Measurements from ENCODE around the gene SDK2. TPM values are rescaled to one million over a fixed set of nuclear protein-coding genes. Genes with fewer than 3 reads are reported as not detected.

Gene SDK2
- total and polyA plus RNA-seq, 11 donors: 0.84 to 4.0 (median 2.6) TPM

- Histone ChIP-seq H3K9me3 (no peaks in the 10 kb centered on the region), H3K4me1 (no peaks in the 10 kb centered on the region), H3K36me3 (no peaks in the 10 kb centered on the region), H3K27ac (no peak overlapping the region), H3K27me3 (no peaks in the 10 kb centered on the region), H3K4me3 (no peak overlapping the region)
- no peak for TF ChIP-seq CTCF (IDR thresholded peaks at IDR 0.05)
- no peak for TF ChIP-seq POLR2A (IDR thresholded peaks at IDR 0.05)
- WGBS, 4 donors: 80 to 92% (median 82%) methylated on average over 11 to 15 of the region's 15 CpGs
- ATAC-seq: no peak
- intact Hi-C loops (cut with DNase I): loop anchor here in 1 of 10 donors (5.0 kb wide), 1 partner anchor 50 kb away; no protein-coding TSS in a partner anchor
- no peak for DNase-seq
Observed at GRCh38 chr17:73466704-73467433, 177.4 kb downstream of the SDK2 start.

- no peak for TF ChIP-seq CTCF (IDR thresholded peaks at IDR 0.05)
- no peak for TF ChIP-seq POLR2A (IDR thresholded peaks at IDR 0.05)
- intact Hi-C loops (cut with DNase I): loop anchor here in 1 of 10 donors (5.0 kb wide), 1 partner anchor 49 kb away; no protein-coding TSS in a partner anchor
- no peaks in the 10 kb centered on the region for H3K36me3 ChIP-seq
- H3K27me3 ChIP-seq: no peaks in the 10 kb centered on the region
- H3K4me3 ChIP-seq: no peak overlapping the region
- ATAC-seq (no peak), DNase-seq (no peak)
- H3K27ac ChIP-seq: no peak overlapping the region
- WGBS, 4 donors: 79 to 88% (median 84%) methylated on average over 2 of the region's 2 CpGs
- H3K4me1 ChIP-seq: no peaks in the 10 kb centered on the region
- H3K9me3 ChIP-seq: no peaks in the 10 kb centered on the region
Observed at GRCh38 chr17:73465953-73466230, 178.4 kb downstream of the SDK2 start.

- Histone ChIP-seq H3K4me1 (no peaks in the 10 kb centered on the region), H3K27me3 (no peaks in the 10 kb centered on the region), H3K9me3 (peaks cover 0 to 3% (median 0%) of the 10 kb centered on the region in 12 donors), H3K27ac (no peak overlapping the region), H3K36me3 (no peaks in the 10 kb centered on the region), H3K4me3 (no peak overlapping the region)
- TF ChIP-seq CTCF (IDR thresholded peaks at IDR 0.05) (no peak), POLR2A (IDR thresholded peaks at IDR 0.05) (no peak)
- DNase-seq (no peak), ATAC-seq (no peak)
- intact Hi-C loops (cut with DNase I): loop anchor here in 1 of 10 donors (5.0 kb wide), 1 partner anchor 48 kb away; no protein-coding TSS in a partner anchor
- 71 to 77% (median 73%) methylated on average over 5 to 9 of the region's 9 CpGs for WGBS, 4 donors
Observed at GRCh38 chr17:73465130-73465952, 178.9 kb downstream of the SDK2 start.

GRCh38 chr17:73464447-73464846, 179.8 kb downstream of the SDK2 start:
- 90 to 96% (median 94%) methylated on average over 4 of the region's 4 CpGs for WGBS, 4 donors
- ATAC-seq (no peak), DNase-seq (no peak)
- no peaks in the 10 kb centered on the region for H3K4me1 ChIP-seq
- H3K36me3 ChIP-seq: no peaks in the 10 kb centered on the region
- peaks cover 0 to 10% (median 0%) of the 10 kb centered on the region in 12 donors for H3K9me3 ChIP-seq
- intact Hi-C loops (cut with DNase I): no loop called here
- H3K27me3 ChIP-seq: no peaks in the 10 kb centered on the region
- TF ChIP-seq CTCF (IDR thresholded peaks at IDR 0.05) (no peak), POLR2A (IDR thresholded peaks at IDR 0.05) (no peak)
- no peak overlapping the region for H3K4me3 ChIP-seq
- H3K27ac ChIP-seq: no peak overlapping the region
